ENCODE data around the gene EXOC7. TPM values are rescaled to one million over a fixed set of nuclear protein-coding genes. Genes with fewer than 3 reads are reported as not detected.

Gene EXOC7
- total RNA-seq, 2 experiments from 2014 or later = 88.1 to 90.6 TPM

DNA sequence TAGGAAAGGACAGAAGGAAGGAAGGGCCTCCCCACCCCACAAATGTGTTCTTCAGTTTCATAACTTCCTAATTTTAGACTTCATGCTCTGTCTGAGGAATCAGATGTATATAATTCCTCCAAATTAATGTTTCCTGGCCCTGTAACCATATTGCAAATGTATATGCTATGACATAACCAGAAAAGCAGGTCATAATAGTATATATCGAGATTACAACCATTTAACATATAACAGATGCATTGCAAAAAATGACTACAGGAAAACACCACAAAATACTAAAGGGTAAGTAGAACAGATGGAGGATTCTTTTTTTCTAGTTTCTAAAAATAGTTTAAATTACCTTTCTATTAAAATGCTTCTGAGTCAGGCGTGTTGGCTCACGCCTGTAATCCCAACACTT is 3.1 kb upstream of the EXOC7 start:
- H3K36me3 ChIP-seq (ENCODE audit: insufficient read depth, low read length) = peaks cover 4% of the 10 kb centered on the region
- ChIA-PET POLR2A (interaction anchor here (0.5 to 0.7 kb wide), 2 partner anchors 188 to 344 kb away, joined by 3 read pairs; no protein-coding TSS in a partner anchor), CTCF (interaction anchor here (0.9 to 1.5 kb wide), 4 partner anchors 11 to 92 kb away, joined by 3 to 5 read pairs (median 4); no protein-coding TSS in a partner anchor)
- no peak for DNase-seq
- Mint-ChIP-seq H3K9me3 (no peaks in the 10 kb centered on the region), H3K27ac (no peak overlapping the region), H3K4me3 (no peak overlapping the region), H3K27me3 (no peaks in the 10 kb centered on the region), H3K4me1 (ENCODE audit: low read depth) (peaks cover 25% of the 10 kb centered on the region), H3K36me3 (ENCODE audit: low read depth) (peaks cover 18% of the 10 kb centered on the region)
- peaks cover 25% of the 10 kb centered on the region for H3K4me1 ChIP-seq (ENCODE audit: insufficient read depth, low read length)
- intact Hi-C loops (cut with DNase I, micrococcal nuclease) = loop anchor here in 1 of 2 experiments (5.0 kb wide), 1 partner anchor 94 kb away; no protein-coding TSS in a partner anchor
- no peaks in the 10 kb centered on the region for H3K27me3 ChIP-seq (ENCODE audit: control insufficient read depth in 1 of 2, insufficient read depth in 2 of 2, low read length in 2 of 2)
- ATAC-seq (ENCODE audit: poor library complexity) = no peak
- no peak overlapping the region for H3K4me3 ChIP-seq (ENCODE audit: low read length)
- H3K9me3 ChIP-seq (ENCODE audit: control insufficient read depth in 1 of 2, insufficient read depth in 1 of 2, low read length in 2 of 2) = no peaks in the 10 kb centered on the region
- TF ChIP-seq, protein P1, sequence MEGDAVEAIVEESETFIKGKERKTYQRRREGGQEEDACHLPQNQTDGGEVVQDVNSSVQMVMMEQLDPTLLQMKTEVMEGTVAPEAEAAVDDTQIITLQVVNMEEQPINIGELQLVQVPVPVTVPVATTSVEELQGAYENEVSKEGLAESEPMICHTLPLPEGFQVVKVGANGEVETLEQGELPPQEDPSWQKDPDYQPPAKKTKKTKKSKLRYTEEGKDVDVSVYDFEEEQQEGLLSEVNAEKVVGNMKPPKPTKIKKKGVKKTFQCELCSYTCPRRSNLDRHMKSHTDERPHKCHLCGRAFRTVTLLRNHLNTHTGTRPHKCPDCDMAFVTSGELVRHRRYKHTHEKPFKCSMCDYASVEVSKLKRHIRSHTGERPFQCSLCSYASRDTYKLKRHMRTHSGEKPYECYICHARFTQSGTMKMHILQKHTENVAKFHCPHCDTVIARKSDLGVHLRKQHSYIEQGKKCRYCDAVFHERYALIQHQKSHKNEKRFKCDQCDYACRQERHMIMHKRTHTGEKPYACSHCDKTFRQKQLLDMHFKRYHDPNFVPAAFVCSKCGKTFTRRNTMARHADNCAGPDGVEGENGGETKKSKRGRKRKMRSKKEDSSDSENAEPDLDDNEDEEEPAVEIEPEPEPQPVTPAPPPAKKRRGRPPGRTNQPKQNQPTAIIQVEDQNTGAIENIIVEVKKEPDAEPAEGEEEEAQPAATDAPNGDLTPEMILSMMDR (IDR thresholded peaks at IDR 0.05) = no peak
- H3K27ac ChIP-seq (ENCODE audit: low read depth in 1 of 2, low read length in 2 of 2) = no peak overlapping the region

DNA sequence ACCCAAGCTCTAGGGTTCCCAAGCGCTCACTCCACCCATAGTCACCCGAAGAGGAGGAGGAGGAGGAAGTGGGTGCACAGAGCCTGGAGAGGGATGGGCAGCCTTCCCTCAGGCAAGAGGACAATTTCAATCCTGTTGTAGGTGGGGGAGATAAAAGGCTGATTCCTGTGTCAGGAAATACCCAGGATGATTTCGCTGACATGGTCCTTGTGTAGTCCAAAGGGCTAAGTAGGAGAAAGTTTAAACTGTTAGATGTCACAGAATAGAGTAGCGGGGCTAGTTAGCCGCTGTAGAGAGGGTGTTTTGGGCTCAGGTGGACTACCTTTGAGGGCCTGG is 1.3 kb upstream of the EXOC7 start:
- Histone ChIP-seq H3K27ac (ENCODE audit: low read depth in 1 of 2, low read length in 2 of 2) (no peak overlapping the region), H3K4me1 (ENCODE audit: insufficient read depth, low read length) (peaks cover 32% of the 10 kb centered on the region), H3K36me3 (ENCODE audit: insufficient read depth, low read length) (peaks cover 18% of the 10 kb centered on the region), H3K27me3 (ENCODE audit: control insufficient read depth in 1 of 2, insufficient read depth in 2 of 2, low read length in 2 of 2) (no peaks in the 10 kb centered on the region), H3K9me3 (ENCODE audit: control insufficient read depth in 1 of 2, insufficient read depth in 1 of 2, low read length in 2 of 2) (no peaks in the 10 kb centered on the region), H3K4me3 (ENCODE audit: low read length) (no peak overlapping the region)
- H3K4me1 Mint-ChIP-seq (ENCODE audit: low read depth) = peaks cover 36% of the 10 kb centered on the region
- peak in 1 of 14 experiments; percentile 20 for DNase-seq
- intact Hi-C loops (cut with DNase I, micrococcal nuclease) = loop anchor here (1.0 to 5.0 kb wide), 6 partner anchors 34 to 397 kb away; partner anchors contain the start of genes PRPSAP1 (in 1 of the 2) and RHBDF2 (in 1 of the 2)
- no peaks in the 10 kb centered on the region for H3K9me3 Mint-ChIP-seq
- CTCF ChIA-PET = interaction anchor here (0.6 to 1.1 kb wide), 3 partner anchors 17 to 175 kb away, joined by 3 to 4 read pairs (median 3); no protein-coding TSS in a partner anchor
- no peak for ATAC-seq (ENCODE audit: poor library complexity)
- peak overlapping the region; percentile 74 for H3K27ac Mint-ChIP-seq
- POLR2A ChIA-PET = interaction anchor here (0.7 to 2.3 kb wide), 4 partner anchors 75 to 169 kb away, joined by 3 to 7 read pairs (median 5); no protein-coding TSS in a partner anchor
- TF ChIP-seq, protein P1 (IDR thresholded peaks at IDR 0.05) = no peak
- peak overlapping the region; percentile 69 for H3K4me3 Mint-ChIP-seq
- H3K27me3 Mint-ChIP-seq = no peaks in the 10 kb centered on the region
- peaks cover 30% of the 10 kb centered on the region for H3K36me3 Mint-ChIP-seq (ENCODE audit: low read depth)

DNA sequence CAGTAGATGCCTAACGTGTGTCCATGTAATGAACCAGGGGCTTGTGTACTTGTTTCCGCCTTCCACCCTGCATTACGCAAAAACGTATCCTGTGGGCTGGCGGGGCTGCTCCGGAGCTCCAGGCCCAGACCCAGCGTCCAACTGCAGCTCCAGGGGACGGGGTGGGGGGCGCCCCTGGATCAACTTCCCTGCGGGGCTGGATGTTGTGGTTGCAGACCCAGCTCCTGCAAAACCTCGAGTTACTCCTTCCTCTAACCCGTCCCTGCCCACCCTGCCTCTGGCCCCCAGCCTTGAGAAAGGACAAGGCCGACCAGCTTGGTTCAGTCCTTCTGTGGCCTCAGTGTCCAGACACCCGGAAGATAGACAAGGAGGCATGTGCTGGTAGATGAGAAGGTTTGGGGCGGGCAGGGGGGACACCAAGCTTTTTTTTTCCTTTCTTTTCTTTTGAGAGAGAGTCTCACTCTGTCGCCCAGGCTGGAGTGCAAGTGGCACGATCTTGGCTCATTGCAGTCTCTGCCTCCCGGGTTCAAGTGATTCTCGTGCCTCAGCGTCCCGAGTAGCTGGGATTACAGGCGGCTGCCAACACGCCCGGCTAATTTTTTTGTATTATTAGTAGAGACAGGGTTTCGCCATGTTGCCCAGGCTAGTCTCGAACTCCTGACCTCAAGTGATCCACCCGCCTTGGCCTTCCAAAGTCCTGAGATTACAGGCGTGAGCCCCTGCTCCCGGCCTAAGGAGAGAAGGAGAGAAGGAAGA is 731 bp upstream of the EXOC7 start:
- ChIA-PET CTCF (interaction anchor here (0.6 to 1.6 kb wide), 4 partner anchors 17 to 175 kb away, joined by 3 to 4 read pairs (median 3); no protein-coding TSS in a partner anchor), POLR2A (interaction anchor here (0.7 to 2.3 kb wide), 15 partner anchors 15 to 249 kb away, joined by 3 to 8 read pairs (median 4); partner anchors contain the start of genes TRIM65, UBALD2 and WBP2)
- peak overlapping the region; percentile 90 for H3K27ac Mint-ChIP-seq
- Histone ChIP-seq H3K4me1 (ENCODE audit: insufficient read depth, low read length) (peaks cover 32% of the 10 kb centered on the region), H3K27ac (ENCODE audit: low read depth in 1 of 2, low read length in 2 of 2) (peak overlapping the region; percentile 68 to 82), H3K36me3 (ENCODE audit: insufficient read depth, low read length) (peaks cover 23% of the 10 kb centered on the region), H3K9me3 (ENCODE audit: control insufficient read depth in 1 of 2, insufficient read depth in 1 of 2, low read length in 2 of 2) (no peaks in the 10 kb centered on the region), H3K4me3 (ENCODE audit: low read length) (peak overlapping the region; percentile 85), H3K27me3 (ENCODE audit: control insufficient read depth in 1 of 2, insufficient read depth in 2 of 2, low read length in 2 of 2) (no peaks in the 10 kb centered on the region)
- H3K4me1 Mint-ChIP-seq (ENCODE audit: low read depth) = peaks cover 38% of the 10 kb centered on the region
- DNase-seq = no peak
- no peak for ATAC-seq (ENCODE audit: poor library complexity)
- no peaks in the 10 kb centered on the region for H3K9me3 Mint-ChIP-seq
- no peaks in the 10 kb centered on the region for H3K27me3 Mint-ChIP-seq
- intact Hi-C loops (cut with DNase I, micrococcal nuclease) = loop anchor here in 1 of 2 experiments (1.0 to 5.0 kb wide), 6 partner anchors 33 to 398 kb away; partner anchors contain the start of genes PRPSAP1 and RHBDF2
- TF ChIP-seq, protein P1 (IDR thresholded peaks at IDR 0.05) = no peak
- H3K4me3 Mint-ChIP-seq = peak overlapping the region; percentile 98
- peaks cover 36% of the 10 kb centered on the region for H3K36me3 Mint-ChIP-seq (ENCODE audit: low read depth)
